Smooth muscle cell (in vitro differentiated cells): ENCODE measurements around the gene CRX. TPM values are rescaled to one million over a fixed set of nuclear protein-coding genes. Genes with fewer than 3 reads are reported as not detected.

Experiments used
- DNase-seq: peaks from one replicate; lab custom pipeline; 2025; ENCODE audit not compliant: unreplicated experiment; lab: John Stamatoyannopoulos, UW
- H2AFZ ChIP-seq: fragments of 200-600 bp; sonication (generic); 2 replicates; pipeline ENCODE4 v1.6.0; 2016; ENCODE audit warnings: antibody characterized with exemption, low read depth, mild to moderate bottlenecking
- H3F3A ChIP-seq: fragments of 200-600 bp; sonication (generic); 2 replicates; pipeline ENCODE4 v1.6.0; 2017; ENCODE audit warnings: antibody characterized with exemption, low read depth
- H3K27ac ChIP-seq: fragments of 200-600 bp; sonication (generic); 2 replicates; pipeline ENCODE4 v1.5.1; 2016; ENCODE audit warnings: low read depth, mild to moderate bottlenecking
- H3K27me3 ChIP-seq: fragments of 200-600 bp; sonication (generic); 2 replicates; pipeline ENCODE4 v1.6.1; 2016; ENCODE audit warnings: low read depth, mild to moderate bottlenecking
- H3K36me3 ChIP-seq: fragments of 200-600 bp; sonication (generic); 2 replicates; pipeline ENCODE4 v1.5.1; 2016; ENCODE audit warnings: low read depth
- H3K4me1 ChIP-seq: fragments of 200-600 bp; sonication (generic); 2 replicates; pipeline ENCODE4 v1.5.1; 2016; ENCODE audit warnings: low read depth
- H3K4me2 ChIP-seq: fragments of 200-600 bp; sonication (generic); 2 replicates; pipeline ENCODE4 v1.6.0; 2016; ENCODE audit warnings: mild to moderate bottlenecking
- H3K4me3 ChIP-seq: fragments of 200-600 bp; sonication (generic); 2 replicates; pipeline ENCODE4 v1.5.1; 2016; ENCODE audit warnings: mild to moderate bottlenecking
- H3K79me2 ChIP-seq: fragments of 200-600 bp; sonication (generic); 2 replicates; pipeline ENCODE4 v1.6.0; 2016; ENCODE audit warnings: low read depth, mild to moderate bottlenecking
- H3K9ac ChIP-seq: fragments of 200-600 bp; sonication (generic); 2 replicates; pipeline ENCODE4 v1.6.0; 2016; ENCODE audit warnings: low read depth
- H3K9me3 ChIP-seq: fragments of 200-600 bp; sonication (generic); replicated peaks from 2 replicates; pipeline ENCODE4 v1.5.1; 2016; ENCODE audit warnings: low read depth
- H4K20me1 ChIP-seq: fragments of 200-600 bp; sonication (generic); 2 replicates; pipeline ENCODE4 v1.6.0; 2016; ENCODE audit warnings: low read depth
- WGBS: methylation state at CpG from one replicate; pipeline ENCODE4 v1.1.7; 2016; ENCODE audit warnings: low lambda C conversion rate; 5-methylcytosine and 5-hydroxymethylcytosine counted together
- polyA plus RNA-seq: library from polyadenylated mRNA; unstranded; fragments of >200 nt; fragmentation: Nextera tagmentation; extraction: Ambion mirVana; gene quantifications from 2 replicates; pipeline ENCODE4 v1.2.1, GENCODE V29; 2016
- total RNA-seq: library from RNA; depleted of rRNA; stranded (reverse); fragments of >200 nt; gene quantifications from 2 replicates; pipeline ENCODE4 v1.2.3, GENCODE V29; 2014
- TF ChIP-seq, protein P1 (sequence below): fragments of 200-600 bp; sonication (generic); IDR thresholded peaks from 2 replicates; pipeline ENCODE4 v1.5.1; 2017; ENCODE audit warnings: borderline replicate concordance, mild to moderate bottlenecking, antibody characterized with exemption; ENCODE audit not compliant: insufficient read depth, poor library complexity, severe bottlenecking

CRX gene
- total and polyA plus RNA-seq, 2 experiments from 2014 or later = not detected

DNA sequence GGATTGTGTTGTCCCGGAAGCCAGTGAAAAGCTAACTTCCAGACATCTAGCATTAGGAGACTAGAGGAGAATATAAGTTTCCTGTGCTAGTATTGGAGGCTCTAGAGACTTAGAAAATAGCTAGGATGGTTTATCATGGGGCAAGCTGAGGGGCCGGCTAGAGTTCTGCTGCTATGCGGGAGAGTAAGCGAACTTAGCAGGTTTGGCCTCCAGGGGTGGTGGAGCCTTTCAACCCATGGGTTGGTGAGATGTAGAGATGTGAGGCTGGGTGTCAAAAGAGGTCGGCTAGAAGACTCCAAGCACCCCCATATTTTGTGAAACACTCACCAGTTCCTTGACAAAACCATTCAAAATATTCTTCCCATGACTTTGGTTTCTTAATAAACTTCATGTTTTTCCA, 60.0 kb downstream of the CRX start:
- Histone ChIP-seq H3K36me3 (no peaks in the 10 kb centered on the region), H3K4me3 (no peak overlapping the region), H3K79me2 (no peaks in the 10 kb centered on the region), H3K4me1 (no peaks in the 10 kb centered on the region), H3K9ac (no peak overlapping the region), H3K27me3 (no peaks in the 10 kb centered on the region), H3K9me3 (no peaks in the 10 kb centered on the region), H3K27ac (no peak overlapping the region), H2AFZ (no peak overlapping the region), H4K20me1 (no peaks in the 10 kb centered on the region), H3F3A (no peaks in the 10 kb centered on the region), H3K4me2 (no peak overlapping the region)
- TF ChIP-seq, protein P1, sequence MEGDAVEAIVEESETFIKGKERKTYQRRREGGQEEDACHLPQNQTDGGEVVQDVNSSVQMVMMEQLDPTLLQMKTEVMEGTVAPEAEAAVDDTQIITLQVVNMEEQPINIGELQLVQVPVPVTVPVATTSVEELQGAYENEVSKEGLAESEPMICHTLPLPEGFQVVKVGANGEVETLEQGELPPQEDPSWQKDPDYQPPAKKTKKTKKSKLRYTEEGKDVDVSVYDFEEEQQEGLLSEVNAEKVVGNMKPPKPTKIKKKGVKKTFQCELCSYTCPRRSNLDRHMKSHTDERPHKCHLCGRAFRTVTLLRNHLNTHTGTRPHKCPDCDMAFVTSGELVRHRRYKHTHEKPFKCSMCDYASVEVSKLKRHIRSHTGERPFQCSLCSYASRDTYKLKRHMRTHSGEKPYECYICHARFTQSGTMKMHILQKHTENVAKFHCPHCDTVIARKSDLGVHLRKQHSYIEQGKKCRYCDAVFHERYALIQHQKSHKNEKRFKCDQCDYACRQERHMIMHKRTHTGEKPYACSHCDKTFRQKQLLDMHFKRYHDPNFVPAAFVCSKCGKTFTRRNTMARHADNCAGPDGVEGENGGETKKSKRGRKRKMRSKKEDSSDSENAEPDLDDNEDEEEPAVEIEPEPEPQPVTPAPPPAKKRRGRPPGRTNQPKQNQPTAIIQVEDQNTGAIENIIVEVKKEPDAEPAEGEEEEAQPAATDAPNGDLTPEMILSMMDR = no peak
- DNase-seq = no peak
- WGBS = 76% methylated on average over 5 of the region's 5 CpGs

DNA sequence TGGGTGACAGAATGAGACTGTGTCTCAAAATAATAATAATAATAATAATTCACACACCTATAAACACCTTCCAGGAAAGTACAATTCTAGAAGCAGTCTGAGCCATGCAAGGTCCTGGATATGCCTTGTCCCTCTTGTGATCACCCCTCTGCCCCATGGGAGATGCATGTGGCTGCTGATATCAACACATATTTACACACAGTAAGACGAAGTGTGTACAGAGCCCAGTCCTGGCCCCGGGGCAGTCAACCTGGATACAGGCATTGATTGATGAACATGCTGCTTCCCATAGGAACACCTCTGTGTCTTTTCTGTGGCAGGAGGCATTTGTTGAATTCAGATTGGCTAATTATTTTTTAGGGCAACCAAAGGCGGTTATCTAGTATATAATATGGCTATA, 61.2 kb downstream of the CRX start:
- H2AFZ ChIP-seq = no peak overlapping the region
- H3K4me3 ChIP-seq = no peak overlapping the region
- H3F3A ChIP-seq = no peaks in the 10 kb centered on the region
- no peaks in the 10 kb centered on the region for H3K36me3 ChIP-seq
- TF ChIP-seq, protein P1 = no peak
- no peaks in the 10 kb centered on the region for H3K79me2 ChIP-seq
- H3K9me3 ChIP-seq = no peaks in the 10 kb centered on the region
- H3K27ac ChIP-seq = no peak overlapping the region
- no peaks in the 10 kb centered on the region for H3K27me3 ChIP-seq
- no peak for DNase-seq
- 91% methylated on average over 3 of the region's 3 CpGs for WGBS
- H4K20me1 ChIP-seq = no peaks in the 10 kb centered on the region
- no peaks in the 10 kb centered on the region for H3K4me1 ChIP-seq
- H3K9ac ChIP-seq = no peak overlapping the region
- no peak overlapping the region for H3K4me2 ChIP-seq

DNA sequence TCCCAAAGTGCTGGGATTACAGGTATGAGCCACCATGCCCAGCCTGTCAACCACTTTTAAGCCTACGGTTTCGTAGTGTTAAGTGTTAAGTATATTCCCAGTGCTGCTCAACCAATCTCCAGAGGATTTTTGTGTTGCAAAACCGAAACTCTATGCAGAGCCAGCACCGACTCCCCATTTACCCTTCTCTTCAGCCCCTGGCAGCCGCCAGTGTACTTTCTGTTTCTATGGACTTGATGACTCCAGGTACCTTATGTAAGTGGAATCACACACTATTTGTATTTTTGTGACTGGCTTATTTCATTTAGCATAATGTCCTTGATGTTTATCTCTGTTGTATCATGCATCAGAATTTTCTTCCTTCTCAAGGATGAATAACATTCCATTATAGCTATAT, 63.3 kb downstream of the CRX start:
- Histone ChIP-seq H3K9ac (no peak overlapping the region), H3K9me3 (no peaks in the 10 kb centered on the region), H3K27ac (no peak overlapping the region), H3F3A (no peaks in the 10 kb centered on the region), H3K4me2 (no peak overlapping the region), H3K36me3 (no peaks in the 10 kb centered on the region), H3K4me3 (peak overlapping the region; percentile 36), H4K20me1 (no peaks in the 10 kb centered on the region), H3K79me2 (no peaks in the 10 kb centered on the region), H3K27me3 (no peaks in the 10 kb centered on the region), H2AFZ (no peak overlapping the region), H3K4me1 (no peaks in the 10 kb centered on the region)
- TF ChIP-seq, protein P1 = no peak
- WGBS = 94% methylated on average over 5 of the region's 5 CpGs
- no peak for DNase-seq

DNA sequence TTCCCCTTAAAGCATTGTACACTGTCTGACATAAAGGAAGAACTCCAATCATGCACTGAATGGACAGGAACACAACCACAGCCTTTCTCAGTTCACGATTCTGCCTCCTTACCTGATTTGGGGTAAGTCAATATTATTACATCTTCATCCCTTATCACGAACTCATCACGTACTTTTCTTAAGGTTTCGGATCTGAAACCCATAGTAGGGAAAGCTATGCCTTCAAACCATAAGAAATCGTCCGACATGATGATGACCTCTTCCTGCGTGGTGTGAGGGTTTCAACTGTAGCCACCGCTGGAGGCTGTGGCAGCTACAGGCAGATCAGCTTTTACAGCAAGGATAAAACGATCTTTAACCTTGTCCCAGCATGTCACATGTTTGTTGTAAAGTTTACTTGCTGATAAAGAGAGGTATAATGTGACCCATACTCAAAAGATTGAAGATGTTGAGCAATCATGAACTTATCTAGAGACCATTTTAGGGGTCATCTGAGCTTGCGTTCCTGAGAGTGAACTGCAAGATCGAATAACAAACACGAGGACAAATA, 64.3 kb downstream of the CRX start, which contains the start of gene SULT2A1:
Gene SULT2A1, minus strand, starts transcription at position 306 of the 550 bp plus-strand sequence. Its CDS starts 58 bp downstream, at position 248.
- DNase-seq = no peak
- no peak within 1 kb of the TSS for H3K27ac ChIP-seq
- TF ChIP-seq, protein P1 = no peak
- H3K9me3 ChIP-seq = no peaks in the 10 kb centered on the region
- 86% methylated on average over 12 of the region's 12 CpGs for WGBS
- no peaks in the 10 kb centered on the region for H3K79me2 ChIP-seq
- no peak within 1 kb of the TSS for H3K9ac ChIP-seq
- no peak within 1 kb of the TSS for H3K4me2 ChIP-seq
- H3K4me3 ChIP-seq = peak within 1 kb of the TSS; percentile 36
- H4K20me1 ChIP-seq = no peaks in the 10 kb centered on the region
- H3K4me1 ChIP-seq = no peaks in the 10 kb centered on the region
- no peaks in the 10 kb centered on the region for H3F3A ChIP-seq
- no peaks in the 10 kb centered on the region for H3K36me3 ChIP-seq
- H2AFZ ChIP-seq = no peak within 1 kb of the TSS
- H3K27me3 ChIP-seq = no peaks in the 10 kb centered on the region
